K562 (cell line): ENCODE results near the gene TFPI.

Experiments used
- BCLAF1 ChIP-seq, 2 experiments: fragments of 450-650 bp in 1 of 2; IDR thresholded peaks; 2 replicates each; pipeline ENCODE4 v1.6.1; 2011 to 2017; ENCODE audit warnings: low read depth in 2 of 2, antibody characterized with exemption in 1 of 2, borderline replicate concordance in 1 of 2, low read length in 1 of 2, mild to moderate bottlenecking in 1 of 2, mixed read lengths in 1 of 2; ENCODE audit not compliant: control insufficient read depth in 1 of 2
- BRD4 ChIP-seq: fragments of 200-600 bp; sonication (generic); IDR thresholded peaks from 2 replicates; pipeline ENCODE4 v1.6.1; 2017; ENCODE audit warnings: inconsistent platforms
- CREB3 ChIP-seq: fragments of 450-650 bp; conservative IDR thresholded peaks from 2 replicates; pipeline ENCODE4 v1.6.1; 2016; ENCODE audit warnings: missing genetic modification characterization, low read depth, mild to moderate bottlenecking, missing compliant biosample characterization, moderate library complexity
- CTCF ChIP-seq, 3 experiments: IDR thresholded peaks in 2 of 3; conservative IDR thresholded peaks in 1 of 3; 2 replicates each; pipeline ENCODE4 v1.5.1; 2011 to 2012; ENCODE audit warnings: low read length in 3 of 3, mild to moderate bottlenecking in 3 of 3, control low read depth in 2 of 3, improper control_type of control experiment in 1 of 3, inconsistent platforms in 1 of 3, low read depth in 1 of 3, mixed read lengths in 1 of 3, moderate library complexity in 1 of 3; ENCODE audit not compliant: insufficient read depth in 2 of 3
- EP300 ChIP-seq: IDR thresholded peaks from 2 replicates; pipeline ENCODE4 v1.6.1; 2012; ENCODE audit warnings: low read length, improper control_type of control experiment
- MYC ChIP-seq, 2 experiments: fragments of 250-450 bp in 1 of 2; sonication (Bioruptor Pico) in 1 of 2; IDR thresholded peaks; 2 replicates each; pipeline versions ENCODE4 v1.5.1 to v1.6.1; 2012 to 2021; ENCODE audit warnings: low read depth in 2 of 2, borderline replicate concordance in 1 of 2, improper control_type of control experiment in 1 of 2, low read length in 1 of 2, mild to moderate bottlenecking in 1 of 2, moderate library complexity in 1 of 2
- REST ChIP-seq, 2 experiments: fragments of 450-650 bp; formaldehyde crosslinking in 1 of 2; IDR thresholded peaks; 2 replicates each; pipeline versions ENCODE4 v1.4.0 to v1.6.1; 2014 to 2020; ENCODE audit warnings: mild to moderate bottlenecking in 2 of 2, borderline replicate concordance in 1 of 2, low read depth in 1 of 2
- SIN3A ChIP-seq, 2 experiments: fragments of 150-350 bp in 1 of 2; IDR thresholded peaks; 2 replicates each; pipeline ENCODE4 v1.6.1; 2011 to 2016; ENCODE audit warnings: borderline replicate concordance in 2 of 2, low read depth in 2 of 2, low read length in 2 of 2, mild to moderate bottlenecking in 2 of 2, moderate library complexity in 2 of 2; ENCODE audit not compliant: control insufficient read depth in 1 of 2
- TEAD4 ChIP-seq, 2 experiments: sonication (generic) in 1 of 2; formaldehyde crosslinking in 1 of 2; IDR thresholded peaks; 2 replicates each; pipeline versions ENCODE4 v1.6.1 to v1.8.0; 2012 to 2022; ENCODE audit warnings: borderline replicate concordance in 1 of 2, inconsistent platforms in 1 of 2, low read length in 1 of 2, mild to moderate bottlenecking in 1 of 2, missing genetic modification reagents in 1 of 2
- ZBTB33 ChIP-seq: sonication (generic); formaldehyde crosslinking; IDR thresholded peaks from 2 replicates; pipeline ENCODE4 v1.8.1; 2023; ENCODE audit warnings: mild to moderate bottlenecking, missing genetic modification reagents
- ZFP30 ChIP-seq: fragments of 250-450 bp; sonication (Bioruptor Pico); IDR thresholded peaks from 2 replicates; pipeline ENCODE4 v1.8.0; 2022; ENCODE audit warnings: moderate library complexity, mild to moderate bottlenecking, inconsistent platforms, borderline replicate concordance
- ZSCAN32 ChIP-seq: fragments of 450-650 bp; formaldehyde crosslinking; IDR thresholded peaks from 2 replicates; pipeline ENCODE4 v1.4.0; 2020; ENCODE audit warnings: mild to moderate bottlenecking, moderate library complexity

- TF ChIP-seq ZFP30 (CRISPR knock-in tag) (no peak), EP300 (no peak), CREB3 (tag) (no peak), TEAD4 (IDR thresholded peaks at IDR 0.05; ENCODE audit: low read length) (no peak), TEAD4 (CRISPR knock-in tag; IDR thresholded peaks at IDR 0.05; ENCODE audit: borderline replicate concordance) (no peak), MYC (IDR thresholded peaks at IDR 0.05; ENCODE audit: low read depth, low read length) (no peak), MYC (CRISPR knock-in tag; IDR thresholded peaks at IDR 0.05; ENCODE audit: borderline replicate concordance, low read depth) (no peak), REST (IDR thresholded peaks at IDR 0.05; ENCODE audit: borderline replicate concordance) (no peak), REST (CRISPR knock-in tag; IDR thresholded peaks at IDR 0.05; ENCODE audit: low read depth) (no peak), BRD4 (no peak), BCLAF1 (IDR thresholded peaks at IDR 0.05; ENCODE audit: borderline replicate concordance in 1 of 2, control insufficient read depth in 1 of 2, low read depth in 2 of 2, low read length in 1 of 2) (no peak), CTCF (IDR thresholded peaks at IDR 0.05 in 2 of 3, conservative IDR thresholded peaks at IDR 0.05 in 1 of 3; ENCODE audit: insufficient read depth in 2 of 3, low read depth in 1 of 3, low read length in 3 of 3) (no peak), ZBTB33 (CRISPR knock-in tag) (no peak), SIN3A (IDR thresholded peaks at IDR 0.05; ENCODE audit: borderline replicate concordance in 2 of 2, control insufficient read depth in 1 of 2, low read depth in 2 of 2, low read length in 2 of 2) (no peak), ZSCAN32 (CRISPR knock-in tag) (no peak)
Observed at GRCh38 chr2:187495324-187495723, 58.9 kb downstream of the TFPI start.
